Common myeloid progenitor, CD34-positive (primary cell): ENCODE results near the gene NRGN.

ENCODE experiments used
- CTCF ChIA-PET: fragments of 350-600 bp; sonication (Branson Sonifier 250); formaldehyde crosslinking; loops from one replicate; lab custom pipeline; 2021; ENCODE audit warnings: antibody characterized with exemption; lab: Charles Lee
- POLR2A ChIA-PET: fragments of 350-600 bp; sonication (Branson Sonifier 250); formaldehyde crosslinking; loops from one replicate; lab custom pipeline; 2021; ENCODE audit warnings: antibody characterized with exemption; lab: Charles Lee
- DNase-seq, 3 donors: peaks; one replicate each; pipeline versions ENCODE4 v3.0.0 to v3.0.0-alpha.2; 2013
- H3K27ac ChIP-seq, 2 experiments: 1 replicate in 1 of 2; 2 replicates in 1 of 2; pipeline ENCODE4 v1.7.0; 2013; ENCODE audit warnings: inconsistent platforms in 2 of 2, low read length in 2 of 2, mild to moderate bottlenecking in 2 of 2, low read depth in 1 of 2, moderate library complexity in 1 of 2; ENCODE audit not compliant: severe bottlenecking in 2 of 2, insufficient read depth in 1 of 2, poor library complexity in 1 of 2
- H3K27me3 ChIP-seq, 5 experiments: replicated peaks in 2 of 5; 1 replicate in 3 of 5; 2 replicates in 2 of 5; pipeline versions ENCODE4 v1.6.1 to v1.7.0; 2013; ENCODE audit warnings: low read length in 4 of 5, mild to moderate bottlenecking in 2 of 5, moderate library complexity in 2 of 5, inconsistent platforms in 1 of 5; ENCODE audit not compliant: insufficient read depth in 5 of 5, control insufficient read depth in 4 of 5
- H3K36me3 ChIP-seq, 4 experiments: 1 replicate in 2 of 4; 2 replicates in 2 of 4; pipeline versions ENCODE4 v1.6.1 to v1.7.0; 2013; ENCODE audit warnings: low read length in 3 of 4, control low read depth in 1 of 4, mild to moderate bottlenecking in 1 of 4; ENCODE audit not compliant: control insufficient read depth in 4 of 4, insufficient read depth in 4 of 4
- H3K4me1 ChIP-seq, 4 experiments: 1 replicate in 3 of 4; 2 replicates in 1 of 4; pipeline versions ENCODE4 v1.6.1 to v1.7.1; 2013; ENCODE audit warnings: low read length in 3 of 4, mild to moderate bottlenecking in 3 of 4, control low read depth in 1 of 4, inconsistent platforms in 1 of 4, moderate library complexity in 1 of 4; ENCODE audit not compliant: control insufficient read depth in 4 of 4, insufficient read depth in 4 of 4; ENCODE audit errors: control extremely low read depth in 1 of 4
- H3K4me3 ChIP-seq, 7 experiments: 1 replicate in 4 of 7; 2 replicates in 3 of 7; pipeline versions ENCODE4 v1.5.1 to v1.7.0; 2013; ENCODE audit warnings: mild to moderate bottlenecking in 7 of 7, low read length in 6 of 7, moderate library complexity in 6 of 7, inconsistent platforms in 2 of 7, low read depth in 2 of 7, control low read depth in 1 of 7; ENCODE audit not compliant: insufficient read depth in 4 of 7, control insufficient read depth in 1 of 7; ENCODE audit errors: extremely low read depth in 1 of 7
- H3K9me3 ChIP-seq, 5 experiments: 1 replicate in 4 of 5; 2 replicates in 1 of 5; pipeline versions ENCODE4 v1.6.1 to v1.7.1; 2013; ENCODE audit warnings: low read length in 4 of 5, mild to moderate bottlenecking in 2 of 5, inconsistent platforms in 1 of 5, low read depth in 1 of 5, moderate library complexity in 1 of 5; ENCODE audit not compliant: control insufficient read depth in 4 of 5, insufficient read depth in 2 of 5; ENCODE audit errors: control extremely low read depth in 1 of 5
- WGBS: methylation state at CpG from one replicate; pipeline ENCODE4 v1.1.5; 2013; ENCODE audit not compliant: insufficient coverage; 5-methylcytosine and 5-hydroxymethylcytosine counted together

Gene NRGN

DNA sequence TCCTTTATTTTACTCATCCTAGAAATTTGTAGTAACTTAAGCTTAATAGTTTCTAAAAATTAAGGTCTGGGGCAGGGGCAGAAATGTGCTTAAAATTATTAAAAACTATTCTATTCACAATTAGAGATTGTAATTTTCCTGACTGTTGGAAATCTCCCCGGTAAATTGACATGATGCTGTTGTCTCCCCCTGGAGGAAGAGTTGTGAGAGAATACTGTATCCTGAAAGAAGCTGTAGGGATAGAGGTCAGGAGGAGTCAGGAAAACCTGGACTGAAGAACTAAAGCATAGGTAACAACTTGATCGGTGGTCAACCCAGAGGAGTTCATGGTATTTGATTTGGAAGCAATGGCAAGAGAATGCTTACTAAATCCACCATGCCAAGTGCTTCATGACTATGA lies 38.5 kb downstream of the NRGN start:
- CTCF ChIA-PET: interaction anchor here (1.8 to 3.0 kb wide), 5 partner anchors 8 to 109 kb away, joined by 5 to 18 read pairs (median 12); no protein-coding TSS in a partner anchor
- Histone ChIP-seq H3K9me3 (no peaks in the 10 kb centered on the region), H3K4me1 (peaks cover 0 to 5% (median 2%) of the 10 kb centered on the region in 4 experiments), H3K4me3 (no peak overlapping the region), H3K27me3 (peaks cover 0 to 2% (median 0%) of the 10 kb centered on the region in 5 experiments), H3K36me3 (peaks cover 0 to 3% (median 0%) of the 10 kb centered on the region in 4 experiments), H3K27ac (no peak overlapping the region)
- DNase-seq: no peak
- WGBS: 100% methylated on average over 2 of the region's 2 CpGs
- POLR2A ChIA-PET: no interaction called here

DNA sequence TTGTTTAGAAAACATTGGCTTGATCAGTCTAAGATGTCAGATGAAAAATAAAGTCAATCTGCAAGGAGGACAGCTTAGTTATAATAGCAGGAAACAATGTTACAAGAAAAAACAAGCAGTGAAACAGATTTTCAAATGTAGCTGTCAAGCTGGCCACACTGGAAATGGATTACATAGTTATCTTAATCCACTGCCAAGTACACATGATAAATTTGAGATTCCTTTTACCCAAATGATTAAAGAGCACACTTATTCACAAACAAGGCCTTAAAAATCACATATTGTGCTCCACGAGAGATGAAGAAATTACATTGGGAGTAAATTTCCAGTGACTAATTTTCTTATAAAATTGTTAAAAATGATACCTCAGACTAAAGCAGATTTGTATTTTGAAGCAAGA lies 39.8 kb downstream of the NRGN start:
- Histone ChIP-seq H3K27ac (no peak overlapping the region), H3K9me3 (no peaks in the 10 kb centered on the region), H3K4me1 (peaks cover 0 to 5% (median 2%) of the 10 kb centered on the region in 4 experiments), H3K27me3 (peaks cover 0 to 2% (median 0%) of the 10 kb centered on the region in 5 experiments), H3K4me3 (no peak overlapping the region), H3K36me3 (peaks cover 0 to 1% (median 0%) of the 10 kb centered on the region in 4 experiments)
- ChIA-PET CTCF (interaction anchor here (1.6 to 3.0 kb wide), 6 partner anchors 8 to 135 kb away, joined by 5 to 18 read pairs (median 10); no protein-coding TSS in a partner anchor), POLR2A (no interaction called here)
- no peak for DNase-seq
- WGBS: no CpG with 5 or more reads among the region's 1 CpG

DNA sequence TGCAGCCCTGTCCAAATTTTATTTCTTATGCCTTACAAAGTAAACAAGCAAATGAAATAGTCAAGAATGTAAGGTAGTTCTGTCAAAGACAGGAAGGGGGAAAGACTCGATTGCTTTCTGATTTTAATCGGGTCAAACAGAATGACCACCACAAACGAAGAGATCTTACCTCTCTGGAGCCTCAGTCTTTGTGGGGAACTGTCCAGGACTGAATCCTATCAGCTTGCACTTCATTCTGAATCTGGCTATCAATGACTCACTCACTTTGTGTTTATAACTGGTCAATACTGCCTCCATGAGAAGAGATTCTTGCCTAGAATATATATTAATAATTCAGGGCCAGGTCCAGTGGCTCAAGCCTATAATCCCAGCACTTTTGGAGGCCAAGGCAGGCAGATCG lies 43.3 kb downstream of the NRGN start:
- 100% methylated on average over 4 of the region's 4 CpGs for WGBS
- Histone ChIP-seq H3K36me3 (no peaks in the 10 kb centered on the region), H3K9me3 (no peaks in the 10 kb centered on the region), H3K27ac (no peak overlapping the region), H3K4me1 (no peaks in the 10 kb centered on the region), H3K27me3 (no peaks in the 10 kb centered on the region), H3K4me3 (no peak overlapping the region)
- no peak for DNase-seq
- ChIA-PET POLR2A (interaction anchor here (0.6 kb wide), 1 partner anchor 19 kb away, joined by 3 read pairs; no protein-coding TSS in a partner anchor), CTCF (interaction anchor here (0.9 to 4.9 kb wide), 10 partner anchors 9 to 153 kb away, joined by 3 to 21 read pairs (median 4); partner anchors contain the start of gene MSANTD2)

DNA sequence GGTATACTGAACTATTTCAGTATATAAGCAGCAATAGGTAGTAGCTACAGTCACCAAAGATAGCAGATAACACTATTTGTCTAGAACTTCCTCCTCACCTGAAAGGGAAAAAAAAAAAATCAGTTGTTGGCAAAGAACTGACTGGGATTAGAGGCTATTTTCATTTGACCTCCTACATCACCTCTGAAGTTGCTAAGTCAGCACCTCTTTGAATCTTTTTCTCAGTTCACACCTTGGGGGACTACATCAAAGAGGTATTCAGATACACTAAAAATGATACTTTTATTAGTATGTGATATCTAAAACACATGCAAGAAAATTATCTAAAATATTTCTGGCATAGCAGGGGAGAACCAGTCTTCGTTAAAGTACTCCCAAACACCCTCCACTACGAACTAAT lies 44.3 kb downstream of the NRGN start:
- no peak overlapping the region for H3K27ac ChIP-seq
- no peaks in the 10 kb centered on the region for H3K9me3 ChIP-seq
- 100% methylated on average over 1 of the region's 2 CpGs for WGBS
- H3K36me3 ChIP-seq: no peaks in the 10 kb centered on the region
- no peak for DNase-seq
- no peaks in the 10 kb centered on the region for H3K4me1 ChIP-seq
- H3K4me3 ChIP-seq: no peak overlapping the region
- H3K27me3 ChIP-seq: no peaks in the 10 kb centered on the region
- CTCF ChIA-PET: interaction anchor here (1.2 to 4.9 kb wide), 9 partner anchors 8 to 113 kb away, joined by 3 to 21 read pairs (median 5); partner anchors contain the start of gene MSANTD2
- POLR2A ChIA-PET: interaction anchor here (0.6 kb wide), 1 partner anchor 314 kb away, joined by 3 read pairs; no protein-coding TSS in a partner anchor

DNA sequence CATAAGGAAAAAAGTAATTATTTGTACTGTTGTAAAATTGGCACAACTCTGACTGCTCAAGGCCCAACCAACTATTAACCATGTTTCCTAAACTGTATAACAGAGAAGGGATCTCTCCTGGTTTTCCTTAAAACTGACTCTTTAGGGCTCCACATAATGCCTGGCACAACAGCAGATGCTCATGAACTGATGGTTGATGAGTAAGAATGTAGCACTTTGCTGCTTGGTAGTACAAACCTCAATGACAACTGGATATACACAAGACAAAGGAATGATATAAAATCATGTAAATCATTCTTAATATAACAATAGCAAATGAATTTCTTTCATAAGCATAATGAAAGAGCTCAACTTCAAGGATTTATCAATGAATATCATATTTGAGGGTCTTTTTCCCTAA lies 48.8 kb downstream of the NRGN start:
- H3K4me3 ChIP-seq: no peak overlapping the region
- ChIA-PET POLR2A (interaction anchor here (0.6 kb wide), 1 partner anchor 145 kb away, joined by 3 read pairs; no protein-coding TSS in a partner anchor), CTCF (interaction anchor here (1.2 to 8.7 kb wide), 5 partner anchors 8 to 118 kb away, joined by 3 to 56 read pairs (median 17); partner anchors contain the start of gene MSANTD2)

DNA sequence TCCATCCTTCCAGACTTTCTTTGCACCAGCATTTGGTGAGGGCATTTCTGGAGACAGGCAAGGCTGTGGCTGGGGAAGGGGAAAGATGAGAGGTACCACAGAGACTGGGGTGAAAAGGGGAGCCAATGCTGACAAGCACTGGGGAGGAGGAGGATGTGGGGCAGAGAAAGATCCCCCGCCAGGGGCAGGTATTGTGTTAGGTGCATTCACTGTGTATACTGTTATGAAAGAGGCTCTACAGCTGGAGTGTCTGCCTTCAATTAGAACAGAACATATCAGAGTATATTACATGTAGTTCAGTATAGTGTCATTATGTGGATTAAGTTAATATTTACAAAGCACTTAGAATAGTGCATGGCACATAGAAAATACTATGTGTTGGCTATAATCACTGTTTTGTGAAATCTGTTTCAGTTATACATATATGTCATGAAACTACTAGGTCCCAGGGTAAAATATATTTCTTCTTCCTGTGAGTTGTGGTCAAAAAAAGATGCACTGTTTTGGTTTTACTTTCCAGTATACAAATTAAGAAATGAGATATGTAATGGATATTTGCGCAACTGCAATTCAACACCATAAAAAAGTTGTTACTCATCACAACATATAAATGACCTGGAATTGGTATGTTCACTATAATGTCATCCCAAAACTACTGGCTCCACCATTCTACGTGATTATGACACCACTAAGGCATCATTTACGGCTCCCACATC lies 52.0 kb downstream of the NRGN start:
- no peak overlapping the region for H3K4me3 ChIP-seq
- H3K9me3 ChIP-seq: no peaks in the 10 kb centered on the region
- DNase-seq: no peak
- ChIA-PET CTCF (interaction anchor here (1.1 to 8.7 kb wide), 10 partner anchors 7 to 158 kb away, joined by 3 to 56 read pairs (median 12); no protein-coding TSS in a partner anchor), POLR2A (no interaction called here)
- H3K36me3 ChIP-seq: no peaks in the 10 kb centered on the region
- no peaks in the 10 kb centered on the region for H3K4me1 ChIP-seq
- peaks cover 0 to 2% (median 0%) of the 10 kb centered on the region in 5 experiments for H3K27me3 ChIP-seq
- no peak overlapping the region for H3K27ac ChIP-seq
- 100% methylated on average over 2 of the region's 4 CpGs for WGBS

More for the DNA sequence above, 48.8 kb downstream of the NRGN start:
- Histone ChIP-seq H3K27ac (no peak overlapping the region), H3K4me1 (no peaks in the 10 kb centered on the region), H3K9me3 (no peaks in the 10 kb centered on the region), H3K27me3 (peaks cover 0 to 2% (median 0%) of the 10 kb centered on the region in 5 experiments), H3K36me3 (no peaks in the 10 kb centered on the region)
- DNase-seq: no peak
